DMS153 treated with DMSO at 0.1 percent for 48 hours (cell line): ENCODE results near the gene TWF2.
A peak's percentile ranks its signal among the peaks of the same experiment; 100 is the strongest.

Source experiments
- DNase-seq: peaks from one replicate; lab custom pipeline; 2025; ENCODE audit not compliant: unreplicated experiment; lab: John Stamatoyannopoulos, UW

TWF2 gene

DNA sequence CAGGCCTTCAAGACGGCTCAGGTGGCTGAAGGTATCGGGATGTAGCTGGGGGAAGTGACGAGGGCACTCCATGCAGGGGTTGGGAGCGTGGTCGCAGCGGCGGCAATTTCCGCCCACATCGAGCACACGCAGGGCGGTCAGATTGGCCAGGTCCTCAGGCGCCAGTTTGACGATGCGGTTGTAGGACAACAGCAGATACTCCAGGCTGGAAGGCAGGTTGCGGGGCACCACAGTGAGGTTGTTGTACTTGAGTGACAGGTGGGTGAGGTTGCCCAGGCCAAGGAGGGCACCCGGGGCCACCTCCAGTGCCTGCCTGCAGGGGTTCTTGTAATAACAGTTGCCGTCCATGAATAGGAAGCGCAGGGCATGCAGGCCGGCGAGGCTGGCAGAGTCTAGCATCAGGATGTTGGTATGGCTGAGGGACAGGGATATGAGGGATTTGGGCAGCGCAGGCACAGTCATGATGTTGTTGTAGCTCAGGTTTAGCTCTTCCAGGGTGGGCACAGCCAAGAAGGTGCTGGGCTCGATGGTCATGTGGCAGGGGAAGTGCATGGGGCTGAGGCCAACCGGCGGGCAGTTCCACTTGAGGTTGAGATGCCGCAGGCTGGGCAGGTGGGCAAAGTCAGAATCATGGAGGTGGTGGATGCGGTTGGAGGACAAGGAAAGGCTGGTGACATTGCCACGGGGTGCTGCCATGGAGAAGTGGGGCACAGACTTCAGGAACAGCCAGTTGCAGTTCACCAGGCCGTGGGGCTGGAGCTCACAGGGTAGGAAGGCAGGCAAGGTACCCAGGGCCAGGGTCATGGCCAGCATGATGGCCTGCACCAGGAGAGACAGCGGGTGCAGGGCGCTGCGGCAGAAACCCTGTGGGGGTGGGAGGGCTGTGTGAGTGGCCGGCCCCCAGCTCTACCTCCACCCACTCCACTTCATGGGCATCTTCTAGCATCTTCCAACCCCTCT is 15.2 kb downstream of the TWF2 start:
- no peak for DNase-seq

- no peak for DNase-seq
Measured at GRCh38 chr3:52222319-52223221, 16.4 kb downstream of the TWF2 start.

- no peak for DNase-seq
Measured at GRCh38 chr3:52221563-52222318, 17.2 kb downstream of the TWF2 start.

DNA sequence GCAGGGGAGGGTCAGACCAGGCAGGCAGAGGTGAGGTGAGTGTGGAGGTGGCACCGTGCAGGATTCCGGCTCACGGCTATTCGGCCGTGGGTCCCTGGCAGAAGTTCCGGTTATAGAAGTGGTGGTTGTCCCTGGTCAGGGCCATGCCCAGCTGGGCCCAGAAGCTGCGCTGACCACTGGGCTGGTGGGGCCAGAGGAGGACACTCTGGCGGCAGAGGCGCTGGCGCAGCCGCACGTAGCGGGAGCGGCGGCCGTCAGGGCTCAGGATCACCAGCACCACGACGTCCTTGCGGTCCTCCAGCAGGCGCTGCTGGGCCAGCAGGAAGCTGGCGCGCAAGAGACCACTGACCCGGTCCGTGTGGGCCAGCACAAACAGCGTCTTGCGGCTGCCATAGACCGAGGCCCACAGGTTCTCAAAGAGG is 17.8 kb downstream of the TWF2 start:
- DNase-seq: no peak

- peak; percentile 33 for DNase-seq
Measured at GRCh38 chr3:52220380-52221026, 18.5 kb downstream of the TWF2 start.

GRCh38 chr3:52218937-52219650 is 19.9 kb downstream of the TWF2 start:
- no peak for DNase-seq

- DNase-seq: no peak
Measured at GRCh38 chr3:52218454-52218853, 20.5 kb downstream of the TWF2 start.

DNA sequence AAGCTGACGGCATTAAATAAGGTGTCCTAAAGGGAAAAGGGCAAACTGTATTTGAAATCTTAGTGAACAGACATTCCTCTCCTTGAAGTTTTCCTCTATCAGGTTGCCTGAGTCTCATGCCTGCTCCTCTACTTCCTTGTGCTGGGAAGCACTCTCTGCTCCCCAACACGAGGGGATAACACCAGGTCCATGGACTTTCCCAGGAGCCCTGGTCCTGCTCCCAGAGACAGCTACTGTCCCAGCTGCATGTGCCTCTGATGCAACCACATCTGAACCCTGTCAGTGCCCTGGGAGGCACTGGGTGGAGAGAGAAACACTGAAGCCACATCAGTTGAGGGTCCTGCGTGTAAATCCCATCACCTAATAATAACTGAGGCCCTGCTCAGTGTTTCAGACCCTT is 20.9 kb downstream of the TWF2 start:
- no peak for DNase-seq

DNA sequence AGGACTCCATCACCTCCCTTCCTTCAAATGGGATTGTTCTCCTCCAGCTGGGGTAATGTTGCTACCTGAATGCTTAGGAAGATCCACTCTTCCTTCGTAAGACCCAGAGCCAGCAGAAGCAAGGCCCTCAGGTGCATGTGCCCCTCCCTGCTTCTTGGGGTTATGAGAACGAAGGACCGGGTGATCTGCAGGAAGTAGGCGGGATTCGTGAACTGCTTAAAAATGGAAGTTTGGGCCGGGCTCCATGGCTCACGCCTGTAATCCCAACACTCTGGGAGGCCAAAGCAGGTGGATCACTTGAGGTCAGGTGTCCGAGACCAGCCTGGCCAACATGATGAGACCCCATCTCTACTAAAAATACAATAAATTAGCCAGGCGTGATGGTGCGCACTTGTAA is 21.6 kb downstream of the TWF2 start:
- DNase-seq: no peak

DNA sequence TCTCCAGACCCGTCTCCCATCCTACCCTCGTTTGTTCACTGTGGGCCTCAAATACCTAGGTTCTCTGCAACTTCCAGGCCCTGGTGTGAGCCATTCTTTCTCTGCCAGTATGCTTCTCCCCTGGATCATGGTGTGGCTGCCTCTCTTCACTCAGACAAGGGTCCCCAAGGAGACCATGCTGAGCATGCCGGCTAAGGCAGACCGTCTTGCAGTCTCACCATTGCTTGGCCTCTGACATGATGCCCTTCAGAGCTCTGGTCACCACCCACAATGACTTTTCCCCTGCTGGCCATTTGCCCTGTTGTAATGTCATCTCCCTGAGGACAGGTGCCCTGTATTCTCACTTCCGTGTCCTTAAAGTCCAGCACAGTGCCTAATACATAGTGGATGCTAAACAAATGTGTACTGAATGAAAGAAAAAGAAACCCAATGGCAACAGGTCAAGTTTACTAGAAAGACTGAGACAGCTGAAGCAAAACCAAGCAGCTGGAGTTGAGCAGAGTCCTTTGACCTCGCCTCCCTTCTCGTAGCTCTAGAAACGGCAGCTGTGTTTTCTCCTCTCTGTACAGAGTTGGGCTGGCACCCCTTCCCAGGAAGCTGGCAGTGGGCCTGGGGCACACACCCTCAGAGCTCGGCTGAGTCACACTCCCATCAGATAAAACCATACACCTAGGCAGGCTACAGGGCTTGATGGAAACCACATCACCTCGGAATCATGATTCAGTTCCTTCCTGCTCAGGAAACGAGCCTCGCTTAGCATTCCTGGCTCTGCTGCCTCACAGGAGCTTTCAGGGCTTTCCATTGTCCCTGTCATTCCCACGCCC is 22.2 kb downstream of the TWF2 start:
- DNase-seq: no peak

DNA sequence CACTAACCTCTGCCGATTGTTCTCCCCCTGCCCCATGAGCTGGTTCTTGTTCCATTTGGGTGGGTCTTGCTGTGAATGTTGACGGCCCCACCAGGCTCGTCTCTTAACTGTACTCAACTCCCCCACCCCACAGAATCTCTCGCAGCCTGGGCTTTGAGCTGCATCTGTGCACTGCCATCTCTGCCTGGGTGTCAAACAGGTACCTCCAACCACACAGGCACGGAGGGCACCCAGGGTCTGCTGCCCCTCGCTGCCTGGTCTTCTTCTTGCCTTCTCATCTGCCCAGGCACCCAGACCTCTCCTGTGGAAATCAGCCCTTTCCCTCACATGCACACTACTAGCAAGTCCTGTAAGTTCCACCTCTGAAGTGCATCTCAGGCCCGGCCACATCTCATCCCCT is 23.6 kb downstream of the TWF2 start:
- no peak for DNase-seq

- no peak for DNase-seq
Measured at GRCh38 chr3:52213901-52214300, 25.1 kb downstream of the TWF2 start.

DNA sequence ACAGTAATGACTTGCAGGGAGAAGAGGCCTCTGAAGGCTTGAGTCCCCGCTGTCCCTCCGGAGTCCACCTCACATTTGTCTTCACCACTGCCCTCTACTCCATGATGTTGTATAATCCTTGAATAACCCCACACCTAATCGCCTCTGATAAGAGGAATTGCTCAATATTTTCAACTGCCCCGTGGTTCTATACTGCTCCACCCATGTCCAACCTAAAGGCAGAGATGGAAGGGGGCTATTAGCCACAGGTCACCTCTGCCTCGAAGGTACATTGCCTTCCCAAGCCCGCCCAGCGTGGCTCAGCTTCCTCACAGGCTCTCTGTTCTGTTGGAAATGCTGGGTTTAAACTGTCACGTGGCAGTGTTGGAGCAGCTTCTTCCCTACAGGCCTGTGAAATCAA is 26.0 kb downstream of the TWF2 start:
- no peak for DNase-seq

DNA sequence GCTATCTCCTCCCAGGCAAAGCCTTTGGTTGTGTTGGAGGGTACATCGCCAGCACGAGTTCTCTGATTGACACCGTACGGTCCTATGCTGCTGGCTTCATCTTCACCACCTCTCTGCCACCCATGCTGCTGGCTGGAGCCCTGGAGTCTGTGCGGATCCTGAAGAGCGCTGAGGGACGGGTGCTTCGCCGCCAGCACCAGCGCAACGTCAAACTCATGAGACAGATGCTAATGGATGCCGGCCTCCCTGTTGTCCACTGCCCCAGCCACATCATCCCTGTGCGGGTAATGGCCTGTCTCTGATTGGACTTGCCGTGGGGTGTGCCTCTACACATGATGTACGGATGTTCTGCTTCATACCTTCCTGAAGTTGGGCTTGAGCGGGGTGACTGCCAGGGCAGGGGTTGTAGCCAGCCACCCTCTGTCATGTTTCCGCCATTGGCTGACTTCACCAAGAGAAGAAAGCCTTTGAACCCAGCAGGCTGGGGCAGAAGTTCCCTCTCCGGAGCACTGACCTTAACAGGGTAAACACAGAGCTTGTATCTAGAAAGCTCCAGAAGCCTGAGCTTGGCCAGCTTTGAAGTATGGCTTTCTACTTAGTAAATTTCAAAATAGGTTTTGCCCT is 27.6 kb downstream of the TWF2 start:
- DNase-seq: no peak

GRCh38 chr3:52210550-52211046 is 28.4 kb downstream of the TWF2 start:
- DNase-seq: no peak

GRCh38 chr3:52210037-52210436 is 28.9 kb downstream of the TWF2 start:
- no peak for DNase-seq

DNA sequence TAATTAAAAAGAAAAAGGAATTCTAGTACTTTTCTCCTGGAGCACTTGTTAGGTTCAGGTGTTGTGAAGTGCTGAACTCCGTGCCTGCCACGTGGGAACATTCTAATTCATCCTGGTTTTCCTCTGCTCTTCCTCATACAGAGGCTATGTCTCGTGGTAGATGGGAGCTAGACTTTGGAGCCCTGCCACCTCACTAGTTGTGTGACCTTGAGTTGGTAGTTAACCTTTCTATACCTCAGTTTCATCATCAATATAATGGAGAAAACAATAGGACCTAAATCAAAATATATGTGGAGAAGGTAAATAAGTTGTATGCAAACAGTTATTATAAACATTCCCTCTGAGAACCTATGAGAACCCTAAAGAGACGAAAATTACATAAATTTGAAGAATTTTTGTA is 30.4 kb downstream of the TWF2 start:
- no peak for DNase-seq

DNA sequence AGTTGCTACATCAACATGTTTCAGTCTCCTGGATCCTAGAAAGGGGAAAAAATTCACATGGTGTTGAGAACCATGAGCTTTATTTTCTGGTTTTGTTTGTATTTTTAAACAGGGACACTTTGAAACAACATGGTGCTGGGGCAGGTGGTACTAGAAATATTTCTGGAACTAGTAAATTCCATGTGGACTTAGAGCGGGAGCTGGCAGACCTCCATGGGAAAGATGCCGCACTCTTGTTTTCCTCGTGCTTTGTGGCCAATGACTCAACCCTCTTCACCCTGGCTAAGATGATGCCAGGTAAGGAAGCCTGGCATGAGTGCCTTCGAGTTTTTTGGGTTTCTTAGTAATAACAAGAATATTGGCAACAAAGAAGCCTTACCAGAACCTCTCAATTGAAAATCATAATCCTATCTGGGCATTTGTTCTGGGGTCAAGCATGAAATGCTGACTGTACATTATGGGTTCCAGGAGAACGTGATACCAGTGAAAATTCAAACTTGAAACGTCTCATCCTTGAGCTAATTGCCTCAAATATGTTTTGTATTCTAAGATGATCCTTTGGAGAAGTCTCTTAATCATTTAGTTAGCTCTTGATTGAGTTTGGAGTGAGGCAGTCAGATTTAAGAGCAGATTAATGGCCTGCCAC is 33.1 kb downstream of the TWF2 start:
- DNase-seq: no peak
